Stimulated activated CD8-positive, alpha-beta memory T cell treated with anti-CD3 and anti-CD28 coated beads, Interleukin-12 subunit alpha, Interleukin-12 subunit beta, amount 100 ng/mL, for 24 hours (primary cell): ENCODE results near the gene NPAS3.
"Not testable (repeated sequence)": the region's sequence is repeated elsewhere in the genome, so short reads cannot be mapped to it uniquely, and the experiment has no call there.

Experiments
- DNase-seq: peaks from one replicate; pipeline ENCODE4 v3.0.0-alpha.2; 2020; ENCODE audit errors: extremely low read depth

The NPAS3 gene

DNA sequence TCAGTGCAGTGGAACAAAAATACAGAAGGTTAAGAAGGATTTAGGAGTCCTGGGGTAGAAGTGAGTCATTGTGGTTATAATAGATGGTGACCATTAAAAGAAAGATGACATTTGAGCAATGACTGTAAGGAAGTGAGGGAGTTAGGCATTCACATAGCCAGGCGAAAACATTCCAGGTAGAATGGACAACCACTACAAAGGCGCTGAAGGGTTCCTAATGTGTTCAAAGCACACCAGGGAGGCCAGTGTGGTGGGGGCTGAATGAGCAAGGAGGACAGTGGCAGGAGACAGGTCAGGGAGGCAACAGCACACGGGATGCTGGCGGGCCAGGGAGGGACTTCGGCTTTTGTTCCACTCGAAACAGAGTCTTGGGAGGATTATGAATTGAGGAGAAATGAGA, 129.9 kb downstream of the NPAS3 start:
- no peak for DNase-seq

GRCh38 chr14:33070475-33070874, 131.8 kb downstream of the NPAS3 start:
- no peak for DNase-seq

GRCh38 chr14:33073023-33073422, 134.3 kb downstream of the NPAS3 start:
- no peak for DNase-seq

DNA sequence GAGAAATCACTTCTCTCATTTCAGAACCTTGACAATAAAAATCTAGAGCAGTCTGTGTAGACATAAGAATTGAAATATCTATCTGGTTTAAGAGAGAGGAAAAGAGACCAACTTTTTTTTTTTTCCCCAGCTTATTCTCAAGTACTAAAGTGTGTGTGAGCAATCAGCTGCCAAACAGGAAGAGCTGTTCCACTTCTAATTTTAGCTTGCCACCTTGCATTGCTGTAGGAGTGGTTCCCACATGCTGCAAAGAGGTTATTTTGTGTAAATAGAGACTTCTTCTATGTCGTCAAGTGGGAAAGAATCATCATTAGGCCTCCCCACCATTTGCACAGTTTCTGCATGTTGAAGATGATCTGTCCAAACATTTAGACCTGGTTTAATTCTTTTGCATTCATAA, 142.6 kb downstream of the NPAS3 start:
- DNase-seq, result no peak

- DNase-seq, result no peak
Measured at GRCh38 chr14:33085799-33086198, 147.1 kb downstream of the NPAS3 start.

- not testable (repeated sequence) for DNase-seq
Measured at GRCh38 chr14:33088274-33088673, 149.6 kb downstream of the NPAS3 start.

DNA sequence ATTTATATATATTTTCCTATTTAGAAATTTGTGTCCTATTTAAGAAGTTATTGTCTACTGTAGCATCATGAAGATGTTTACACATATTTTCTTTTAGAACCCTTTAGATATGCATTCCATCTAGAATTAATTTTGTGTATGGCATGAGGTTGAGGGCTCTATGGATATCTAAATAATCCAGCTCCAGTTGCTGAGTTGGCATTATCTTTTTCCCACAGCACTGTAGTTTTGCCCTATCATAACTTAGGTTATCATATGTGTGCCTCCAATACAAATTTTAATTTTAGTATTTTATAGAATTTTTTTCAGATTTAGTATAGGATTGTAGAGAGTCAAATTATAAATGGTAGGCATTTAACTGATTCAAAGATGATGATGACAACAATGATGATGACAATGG, 159.3 kb downstream of the NPAS3 start:
- DNase-seq, result no peak

DNA sequence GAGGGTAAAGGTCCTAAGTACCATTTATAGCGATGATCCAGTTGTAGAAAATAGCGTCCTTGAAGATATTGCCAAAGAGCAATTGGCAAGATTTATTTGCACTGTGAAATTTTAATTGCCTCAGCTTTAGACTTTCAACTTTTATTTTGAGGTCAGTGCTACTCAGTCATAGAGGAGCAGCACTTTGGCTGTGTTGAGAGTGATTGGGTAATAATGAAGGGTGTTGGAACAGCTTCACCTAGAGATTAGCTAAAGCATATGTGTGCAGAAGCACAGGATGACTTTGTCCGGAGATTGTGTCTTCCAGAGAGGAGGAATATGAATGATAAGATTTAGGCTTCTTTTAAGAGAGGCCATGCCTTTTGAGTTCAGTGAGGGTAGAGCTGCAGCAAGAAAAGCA, 164.8 kb downstream of the NPAS3 start:
- DNase-seq, result no peak

DNA sequence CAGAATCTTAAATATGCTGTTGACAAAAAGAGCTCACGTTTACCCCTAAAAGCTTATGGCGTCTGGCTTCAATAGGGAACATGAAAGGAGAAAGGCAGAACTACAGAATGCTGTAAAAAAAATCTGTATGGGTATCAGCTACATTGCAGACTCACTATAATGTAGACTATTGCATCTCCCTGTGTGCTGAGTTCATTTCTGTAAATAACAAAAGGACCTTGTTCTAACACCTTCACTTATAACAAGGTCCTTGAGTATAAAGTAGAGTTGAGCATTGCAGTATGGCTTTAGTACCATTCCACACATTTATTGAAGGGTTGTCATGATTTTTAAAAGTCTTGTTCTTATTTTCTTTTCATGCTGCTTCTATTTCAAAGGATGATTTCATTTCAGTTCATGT, 165.3 kb downstream of the NPAS3 start:
- DNase-seq, result no peak

DNA sequence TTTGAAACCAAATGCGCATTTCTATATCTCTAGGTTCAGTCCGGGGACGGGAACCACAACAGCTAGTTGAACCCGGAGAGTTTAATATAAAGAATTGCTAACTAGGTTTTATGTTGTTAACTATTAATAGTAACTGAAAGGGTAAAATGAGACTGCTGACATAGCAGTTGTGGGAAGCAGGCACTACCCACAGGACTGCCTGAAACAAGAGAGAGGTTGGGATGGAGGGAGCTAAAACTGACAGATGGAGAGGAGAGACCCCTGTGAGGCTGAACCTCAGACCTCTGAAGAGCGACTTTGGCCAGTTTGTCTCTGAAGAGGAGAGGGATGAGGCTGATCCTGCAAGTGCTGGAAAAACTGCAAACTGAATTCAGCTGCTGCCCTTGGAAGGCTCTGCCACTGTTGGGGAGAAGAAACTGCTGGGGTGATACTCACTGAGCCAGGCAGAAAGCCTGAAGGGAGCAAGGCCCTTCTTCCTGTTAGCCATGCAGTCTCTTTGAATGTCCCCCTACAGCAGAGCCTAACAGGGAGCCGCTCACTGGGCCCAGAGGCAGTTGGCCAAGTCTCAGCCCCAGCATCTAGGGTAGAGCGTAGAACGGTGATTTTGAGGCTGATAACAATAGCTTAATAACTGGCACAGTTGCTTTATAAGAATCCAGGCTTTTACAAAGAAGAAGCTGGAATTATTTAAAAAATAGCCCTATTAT, 172.2 kb downstream of the NPAS3 start:
- DNase-seq, result no peak

DNA sequence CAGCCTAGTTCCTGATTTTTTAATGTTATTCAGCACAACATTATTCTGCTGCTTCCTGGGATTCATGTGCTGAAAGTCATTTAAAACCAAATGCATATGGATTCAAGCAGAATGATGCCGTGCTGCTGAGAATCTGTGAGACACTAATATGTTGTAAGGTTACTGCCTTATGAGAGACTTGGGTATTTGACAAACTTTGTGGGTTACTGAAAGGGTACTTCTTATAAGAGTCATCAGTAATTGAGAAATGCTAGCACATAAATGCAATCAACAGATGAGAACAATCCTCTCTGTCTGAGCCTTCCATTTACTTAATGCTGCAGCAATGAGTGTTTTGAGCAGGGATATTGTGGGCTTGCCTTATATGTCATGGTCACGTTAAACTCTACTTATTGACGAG, 175.7 kb downstream of the NPAS3 start:
- DNase-seq, result no peak

- DNase-seq, result no peak
Measured at GRCh38 chr14:33118668-33119067, 180.0 kb downstream of the NPAS3 start.

DNA sequence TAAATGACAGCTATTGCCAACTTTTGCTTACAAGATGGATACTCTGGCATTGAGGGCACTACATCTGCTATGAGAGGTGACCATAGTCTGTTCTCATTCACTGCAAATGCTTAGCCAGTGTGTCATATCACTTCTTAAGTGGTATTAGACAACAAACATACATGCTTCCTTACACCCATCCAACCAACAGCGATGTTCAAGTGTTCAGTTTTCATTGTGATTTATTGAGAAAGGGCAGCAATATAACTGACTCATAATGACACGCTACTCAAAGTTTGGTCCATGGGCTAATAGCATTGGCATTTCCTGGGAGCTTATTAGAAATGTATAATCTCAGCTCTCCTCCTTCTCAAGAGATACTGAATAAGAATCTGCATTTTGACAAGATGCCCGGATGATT, 181.7 kb downstream of the NPAS3 start:
- DNase-seq, result no peak

- DNase-seq, result no peak
Measured at GRCh38 chr14:33120966-33121365, 182.3 kb downstream of the NPAS3 start.

DNA sequence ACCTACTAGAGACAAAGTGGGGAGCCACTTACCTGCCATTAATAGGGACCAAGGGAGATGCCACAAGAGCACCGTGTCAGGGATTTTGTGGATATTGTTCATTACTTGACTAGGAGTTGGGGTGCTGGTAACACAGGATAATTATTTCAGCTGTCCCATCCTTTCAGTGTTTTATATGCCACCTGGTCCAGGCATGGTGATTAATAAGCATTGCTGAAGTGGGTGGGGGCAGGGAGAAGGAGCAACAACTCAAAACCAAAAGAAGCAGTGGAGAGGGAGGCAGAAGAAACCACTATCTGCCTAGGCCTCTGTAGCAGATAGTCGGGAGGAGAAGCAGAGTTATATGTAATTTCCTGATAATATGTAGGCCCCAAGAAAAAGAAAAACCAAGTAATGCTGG, 184.6 kb downstream of the NPAS3 start:
- no peak for DNase-seq

DNA sequence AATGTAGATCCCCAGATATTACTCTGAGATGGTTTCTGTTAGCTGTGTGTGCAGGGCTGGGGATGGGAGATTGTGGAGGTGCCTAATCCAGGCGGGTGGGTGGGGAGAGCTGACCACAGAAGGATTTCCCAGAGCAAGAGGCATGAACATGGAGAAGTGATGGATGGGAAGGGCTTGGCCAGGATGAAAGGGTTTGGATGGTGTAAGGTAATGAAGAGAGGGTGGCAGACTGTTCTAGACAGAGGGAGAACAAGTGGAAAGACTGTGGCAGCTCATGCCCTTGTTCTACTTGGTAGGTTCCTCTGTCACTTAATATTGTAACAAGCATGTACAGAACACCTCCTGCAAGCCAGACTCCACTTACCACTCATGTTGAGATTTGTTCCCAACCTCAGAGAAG, 187.8 kb downstream of the NPAS3 start:
- DNase-seq, result no peak

DNA sequence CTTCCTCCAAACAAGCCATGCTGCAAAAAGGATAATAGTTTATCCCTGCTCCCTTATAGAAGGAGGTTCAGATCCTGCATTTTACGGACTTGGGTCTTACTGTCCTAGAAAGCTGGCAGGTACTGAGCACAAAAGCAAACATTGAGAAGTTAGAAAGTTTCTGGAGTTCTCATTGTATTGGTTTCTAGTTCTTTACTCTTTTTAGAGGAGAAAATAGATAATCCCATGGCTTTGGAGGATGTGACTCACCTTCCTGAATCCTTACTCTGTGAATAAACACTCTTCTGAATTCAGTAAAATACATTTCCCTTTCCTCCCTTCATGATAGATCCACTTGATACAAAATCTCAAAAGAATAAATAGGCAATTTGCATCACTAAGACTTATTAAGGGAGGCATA, 188.9 kb downstream of the NPAS3 start:
- DNase-seq, result no peak

DNA sequence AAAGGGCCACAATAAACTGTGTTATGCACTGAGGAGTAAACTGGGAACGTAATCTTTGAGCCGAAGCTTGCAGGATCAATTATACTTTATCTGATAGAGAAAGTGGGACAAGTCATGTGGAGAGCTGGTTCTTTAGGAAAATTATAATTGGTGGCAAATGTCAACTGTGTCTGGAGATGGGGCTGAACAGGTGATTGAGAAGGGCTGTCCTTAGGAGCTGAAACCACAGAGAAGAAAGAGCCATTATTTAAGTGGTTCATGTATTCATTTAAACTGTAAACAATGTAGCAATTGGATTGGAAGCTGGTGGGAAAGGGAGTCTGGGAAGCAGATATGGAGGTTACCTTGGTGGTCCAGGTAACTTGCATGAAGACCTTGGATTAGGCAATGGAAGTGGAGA, 193.1 kb downstream of the NPAS3 start:
- DNase-seq, result no peak

DNA sequence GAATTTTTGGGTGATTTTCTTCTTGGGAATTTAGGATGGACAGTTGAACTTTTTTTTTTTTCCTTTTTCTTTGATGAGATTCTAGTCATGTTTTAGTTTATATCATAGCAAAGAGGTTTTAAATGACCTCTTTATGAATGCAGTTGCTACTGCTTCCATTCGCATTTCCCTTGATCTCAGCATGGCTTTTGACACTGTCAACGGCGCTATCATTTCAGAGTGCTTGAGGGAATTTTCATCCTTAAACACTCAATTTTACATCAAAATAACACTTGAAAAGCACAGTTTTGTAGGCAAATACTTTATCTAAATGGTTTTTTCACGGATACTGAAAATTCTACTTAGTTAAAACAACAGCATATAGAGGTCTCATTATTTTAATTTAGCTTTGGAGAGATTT, 195.5 kb downstream of the NPAS3 start:
- DNase-seq, result no peak

DNA sequence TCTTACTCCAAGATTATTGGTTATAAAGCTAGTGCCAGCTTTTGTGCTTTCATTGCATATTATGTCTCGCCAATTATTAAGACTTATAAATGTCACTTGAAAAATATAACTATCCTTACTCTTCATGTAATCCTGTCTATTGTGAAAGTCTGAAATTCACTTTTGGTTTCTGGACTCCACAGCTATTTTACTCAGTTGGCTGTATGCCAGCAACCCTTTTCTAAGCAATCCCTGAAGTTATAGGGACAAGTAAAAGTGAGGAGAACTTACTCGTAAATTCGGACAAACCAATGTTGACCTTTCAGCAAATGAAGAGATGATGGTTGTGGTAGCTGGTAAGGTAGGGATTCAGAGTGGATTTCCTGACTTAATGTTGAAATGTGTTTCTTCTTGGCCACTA, 196.3 kb downstream of the NPAS3 start:
- no peak for DNase-seq

GRCh38 chr14:33150666-33151428, 212.2 kb downstream of the NPAS3 start:
- no peak for DNase-seq

DNA sequence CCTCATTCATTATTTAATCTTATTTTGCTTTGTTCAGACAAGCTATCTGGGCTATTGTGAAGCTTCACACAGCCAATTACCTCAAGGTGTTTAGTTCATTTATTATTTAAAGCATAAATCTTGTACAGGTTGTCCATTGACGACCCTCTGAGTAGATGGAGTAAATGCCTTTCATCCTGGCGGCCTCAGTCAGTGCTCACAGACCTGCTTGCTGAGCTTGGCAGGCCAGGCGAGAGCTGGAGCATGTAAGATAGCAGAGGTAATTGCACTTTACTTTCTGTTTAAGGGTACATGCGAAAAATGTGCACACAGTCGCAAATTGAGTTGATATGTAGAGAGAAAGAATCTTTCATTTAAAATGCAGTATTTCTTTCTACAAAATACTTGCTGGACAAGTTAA, 224.4 kb downstream of the NPAS3 start:
- DNase-seq, result no peak

GRCh38 chr14:33163600-33163999, 224.9 kb downstream of the NPAS3 start:
- DNase-seq, result no peak
